ENCODE results near the gene FGGY. TPM values are rescaled to one million over a fixed set of nuclear protein-coding genes. Genes with fewer than 3 reads are reported as not detected.

The FGGY gene
- total RNA-seq, 1 experiment from 2014 or later = 12.0 TPM

DNA sequence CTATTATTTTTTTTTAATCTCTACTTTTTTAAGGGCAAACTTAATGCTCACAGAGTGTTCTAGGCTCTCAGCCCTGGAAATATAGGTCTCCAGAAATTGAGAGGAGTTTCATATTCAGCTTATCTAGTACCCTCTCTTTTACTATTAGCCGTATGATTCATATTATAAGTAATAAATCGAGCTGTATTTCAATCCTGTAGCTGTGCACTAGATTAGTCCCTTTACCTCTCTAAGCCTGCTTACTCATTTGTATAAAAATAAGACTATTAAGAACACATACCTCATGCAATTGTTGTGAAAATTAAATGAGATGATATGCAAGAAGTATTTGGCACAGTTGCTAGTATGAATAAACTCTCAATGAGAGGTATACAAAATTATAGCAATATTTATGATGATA is 389.7 kb downstream of the FGGY start (continued):
- TF ChIP-seq AFF4 (CRISPR knock-in tag; IDR thresholded peaks at IDR 0.05; ENCODE audit: borderline replicate concordance) = no peak
- TF ChIP-seq, protein P1, sequence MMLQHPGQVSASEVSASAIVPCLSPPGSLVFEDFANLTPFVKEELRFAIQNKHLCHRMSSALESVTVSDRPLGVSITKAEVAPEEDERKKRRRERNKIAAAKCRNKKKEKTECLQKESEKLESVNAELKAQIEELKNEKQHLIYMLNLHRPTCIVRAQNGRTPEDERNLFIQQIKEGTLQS (CRISPR knock-in tag; conservative IDR thresholded peaks at IDR 0.05) = no peak
- TF ChIP-seq E2F5 (CRISPR knock-in tag; IDR thresholded peaks at IDR 0.05) = no peak
- TF ChIP-seq TCF7 (CRISPR knock-in tag; IDR thresholded peaks at IDR 0.05; ENCODE audit: low read depth) = no peak
- no peak for TF ChIP-seq OVOL2 (CRISPR knock-in tag; IDR thresholded peaks at IDR 0.05; ENCODE audit: borderline replicate concordance)
- no peak for TF ChIP-seq CREM (CRISPR knock-in tag; IDR thresholded peaks at IDR 0.05)
- TF ChIP-seq SP1 (CRISPR knock-in tag; conservative IDR thresholded peaks at IDR 0.05) = no peak
- no peak for TF ChIP-seq RORB (CRISPR knock-in tag; IDR thresholded peaks at IDR 0.05)

- CTCF ChIA-PET = no interaction called here
- no peak for TF ChIP-seq ELF4 (CRISPR knock-in tag; IDR thresholded peaks at IDR 0.05; ENCODE audit: low read depth)
- TF ChIP-seq ERG (CRISPR knock-in tag; IDR thresholded peaks at IDR 0.05) = no peak
- TF ChIP-seq NFE2L1 (CRISPR knock-in tag; IDR thresholded peaks at IDR 0.05) = no peak
- no peak for TF ChIP-seq ZNF423 (CRISPR knock-in tag; IDR thresholded peaks at IDR 0.05)
- TF ChIP-seq SMAD4 (CRISPR knock-in tag; IDR thresholded peaks at IDR 0.05) = no peak
- no peak for TF ChIP-seq ZNF671 (CRISPR knock-in tag; IDR thresholded peaks at IDR 0.05)
- no peak for TF ChIP-seq NFYB (CRISPR knock-in tag; conservative IDR thresholded peaks at IDR 0.05; ENCODE audit: low read depth)
- TF ChIP-seq, protein P2, sequence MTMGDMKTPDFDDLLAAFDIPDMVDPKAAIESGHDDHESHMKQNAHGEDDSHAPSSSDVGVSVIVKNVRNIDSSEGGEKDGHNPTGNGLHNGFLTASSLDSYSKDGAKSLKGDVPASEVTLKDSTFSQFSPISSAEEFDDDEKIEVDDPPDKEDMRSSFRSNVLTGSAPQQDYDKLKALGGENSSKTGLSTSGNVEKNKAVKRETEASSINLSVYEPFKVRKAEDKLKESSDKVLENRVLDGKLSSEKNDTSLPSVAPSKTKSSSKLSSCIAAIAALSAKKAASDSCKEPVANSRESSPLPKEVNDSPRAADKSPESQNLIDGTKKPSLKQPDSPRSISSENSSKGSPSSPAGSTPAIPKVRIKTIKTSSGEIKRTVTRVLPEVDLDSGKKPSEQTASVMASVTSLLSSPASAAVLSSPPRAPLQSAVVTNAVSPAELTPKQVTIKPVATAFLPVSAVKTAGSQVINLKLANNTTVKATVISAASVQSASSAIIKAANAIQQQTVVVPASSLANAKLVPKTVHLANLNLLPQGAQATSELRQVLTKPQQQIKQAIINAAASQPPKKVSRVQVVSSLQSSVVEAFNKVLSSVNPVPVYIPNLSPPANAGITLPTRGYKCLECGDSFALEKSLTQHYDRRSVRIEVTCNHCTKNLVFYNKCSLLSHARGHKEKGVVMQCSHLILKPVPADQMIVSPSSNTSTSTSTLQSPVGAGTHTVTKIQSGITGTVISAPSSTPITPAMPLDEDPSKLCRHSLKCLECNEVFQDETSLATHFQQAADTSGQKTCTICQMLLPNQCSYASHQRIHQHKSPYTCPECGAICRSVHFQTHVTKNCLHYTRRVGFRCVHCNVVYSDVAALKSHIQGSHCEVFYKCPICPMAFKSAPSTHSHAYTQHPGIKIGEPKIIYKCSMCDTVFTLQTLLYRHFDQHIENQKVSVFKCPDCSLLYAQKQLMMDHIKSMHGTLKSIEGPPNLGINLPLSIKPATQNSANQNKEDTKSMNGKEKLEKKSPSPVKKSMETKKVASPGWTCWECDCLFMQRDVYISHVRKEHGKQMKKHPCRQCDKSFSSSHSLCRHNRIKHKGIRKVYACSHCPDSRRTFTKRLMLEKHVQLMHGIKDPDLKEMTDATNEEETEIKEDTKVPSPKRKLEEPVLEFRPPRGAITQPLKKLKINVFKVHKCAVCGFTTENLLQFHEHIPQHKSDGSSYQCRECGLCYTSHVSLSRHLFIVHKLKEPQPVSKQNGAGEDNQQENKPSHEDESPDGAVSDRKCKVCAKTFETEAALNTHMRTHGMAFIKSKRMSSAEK (CRISPR knock-in tag; IDR thresholded peaks at IDR 0.05; ENCODE audit: borderline replicate concordance) = no peak
- no peak for TF ChIP-seq CBFB (CRISPR knock-in tag; IDR thresholded peaks at IDR 0.05; ENCODE audit: low read depth)
Observed at GRCh38 chr1:59687081-59687480, 390.2 kb downstream of the FGGY start.

More at GRCh38 chr1:59687081-59687480, 390.2 kb downstream of the FGGY start:
- Mint-ChIP-seq H3K4me3 (no peak overlapping the region), H3K4me1 (peaks cover 19% of the 10 kb centered on the region), H3K36me3 (no peaks in the 10 kb centered on the region), H3K27ac (no peak overlapping the region), H3K27me3 (ENCODE audit: low read depth) (no peaks in the 10 kb centered on the region), H3K9me3 (no peaks in the 10 kb centered on the region)
- DNase-seq (ENCODE audit: low spot score) = no peak
- POLR2A ChIA-PET = no interaction called here
- no peak for ATAC-seq

All from WTC11 (cell line).